Neuron (in vitro differentiated cells): ENCODE measurements around the gene TMEM163.
"Not testable (repeated sequence)": the region's sequence is repeated elsewhere in the genome, so short reads cannot be mapped to it uniquely, and the experiment has no call there.

Experiments
- H2AFZ ChIP-seq: one replicate; pipeline ENCODE4 v1.6.1; 2013; ENCODE audit warnings: low read depth, mild to moderate bottlenecking, inconsistent platforms, low read length, moderate library complexity
- H3K27me3 ChIP-seq: one replicate; pipeline ENCODE4 v1.6.1; 2013; ENCODE audit warnings: low read length; ENCODE audit not compliant: insufficient read depth
- H3K36me3 ChIP-seq: one replicate; pipeline ENCODE4 v1.6.1; 2013; ENCODE audit warnings: low read length; ENCODE audit not compliant: insufficient read depth
- H3K4me1 ChIP-seq: one replicate; pipeline ENCODE4 v1.6.1; 2013; ENCODE audit warnings: low read length; ENCODE audit not compliant: insufficient read depth
- H3K4me3 ChIP-seq: 2 replicates; pipeline ENCODE4 v1.5.1; 2013; ENCODE audit warnings: mild to moderate bottlenecking, low read length, moderate library complexity
- H3K9me3 ChIP-seq: one replicate; pipeline ENCODE4 v1.6.1; 2013; ENCODE audit warnings: low read length

Gene TMEM163

DNA sequence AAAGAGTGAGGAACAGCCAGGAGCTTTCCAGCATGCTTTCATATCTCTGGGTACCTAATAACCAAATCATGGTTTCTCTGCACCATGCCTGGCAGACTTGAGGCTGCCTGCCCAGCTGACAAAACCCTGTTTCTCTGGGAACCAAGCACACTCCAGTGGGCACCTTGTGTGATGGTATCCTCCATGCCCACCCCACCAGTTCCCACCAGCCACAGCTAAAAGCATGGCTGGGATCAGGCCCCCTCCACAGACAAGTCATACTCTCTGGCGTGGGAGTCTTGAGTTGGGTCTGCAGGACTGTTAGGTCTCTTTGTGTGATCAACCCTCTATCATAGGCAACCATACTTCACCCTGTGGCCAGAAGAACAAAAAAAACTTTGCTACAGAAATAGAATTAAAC lies 56.0 kb downstream of the TMEM163 start:
- Histone ChIP-seq H3K9me3 (no peaks in the 10 kb centered on the region), H3K36me3 (no peaks in the 10 kb centered on the region), H3K27me3 (no peaks in the 10 kb centered on the region), H3K4me3 (no peak overlapping the region), H2AFZ (no peak overlapping the region), H3K4me1 (no peaks in the 10 kb centered on the region)

- no peak overlapping the region for H3K4me3 ChIP-seq
- no peak overlapping the region for H2AFZ ChIP-seq
- no peaks in the 10 kb centered on the region for H3K27me3 ChIP-seq
- no peaks in the 10 kb centered on the region for H3K9me3 ChIP-seq
- no peaks in the 10 kb centered on the region for H3K36me3 ChIP-seq
- H3K4me1 ChIP-seq: no peaks in the 10 kb centered on the region
Measured at GRCh38 chr2:134660626-134661402, 58.0 kb downstream of the TMEM163 start.

GRCh38 chr2:134659724-134660123 lies 59.1 kb downstream of the TMEM163 start:
- Histone ChIP-seq H3K36me3 (no peaks in the 10 kb centered on the region), H3K4me3 (no peak overlapping the region), H3K9me3 (no peaks in the 10 kb centered on the region), H3K4me1 (no peaks in the 10 kb centered on the region), H3K27me3 (no peaks in the 10 kb centered on the region), H2AFZ (no peak overlapping the region)

DNA sequence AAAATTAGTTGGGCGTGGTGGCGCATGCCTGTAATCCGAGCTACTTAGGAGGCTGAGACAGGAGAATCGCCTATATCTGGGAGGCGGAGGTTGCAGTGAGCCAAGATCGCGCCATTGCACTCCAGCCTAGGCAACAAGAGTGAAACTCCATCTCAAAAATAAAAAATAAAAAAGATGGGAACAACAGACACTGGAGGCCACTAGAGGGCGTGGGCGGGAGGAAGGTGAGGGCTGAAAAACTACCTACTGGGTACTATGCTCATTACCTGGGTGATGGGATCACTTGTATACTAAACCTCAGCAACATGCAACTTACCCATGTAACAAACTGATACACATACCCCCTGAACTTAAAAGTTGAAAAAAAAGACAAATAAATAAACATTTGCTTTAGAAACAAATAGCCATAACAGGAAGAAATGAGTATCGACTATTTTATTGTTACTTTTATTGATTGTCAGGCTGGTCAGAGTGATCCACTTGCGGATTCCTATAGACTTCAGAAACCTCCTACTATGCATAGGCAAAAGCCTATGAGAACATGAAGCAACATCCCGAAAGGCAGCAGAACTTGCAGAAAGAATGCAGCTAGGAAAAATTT lies 61.0 kb downstream of the TMEM163 start:
- H3K4me3 ChIP-seq: no peak overlapping the region
- no peaks in the 10 kb centered on the region for H3K9me3 ChIP-seq
- no peak overlapping the region for H2AFZ ChIP-seq
- H3K27me3 ChIP-seq: no peaks in the 10 kb centered on the region
- H3K36me3 ChIP-seq: no peaks in the 10 kb centered on the region
- H3K4me1 ChIP-seq: no peaks in the 10 kb centered on the region

DNA sequence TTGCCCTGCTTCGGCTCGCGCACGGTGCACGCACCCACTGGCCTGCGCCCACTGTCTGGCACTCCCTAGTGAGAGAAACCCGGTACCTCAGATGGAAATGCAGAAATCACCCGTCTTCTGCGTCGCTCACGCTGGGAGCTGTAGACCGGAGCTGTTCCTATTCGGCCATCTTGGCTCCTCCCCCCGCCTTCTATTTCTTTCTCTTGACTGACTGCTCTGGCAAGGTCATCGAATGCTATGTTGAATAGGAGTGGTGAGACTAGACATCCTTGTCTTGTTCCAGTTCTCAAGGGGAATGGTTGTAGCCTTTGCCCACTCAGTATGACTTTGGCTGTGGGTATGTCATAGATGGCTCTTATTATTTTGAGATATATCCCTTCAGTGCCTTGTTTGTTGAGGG lies 62.4 kb downstream of the TMEM163 start:
- H3K27me3 ChIP-seq, H3K9me3 ChIP-seq, H2AFZ ChIP-seq, H3K36me3 ChIP-seq, H3K4me3 ChIP-seq, H3K4me1 ChIP-seq: not testable (repeated sequence)

DNA sequence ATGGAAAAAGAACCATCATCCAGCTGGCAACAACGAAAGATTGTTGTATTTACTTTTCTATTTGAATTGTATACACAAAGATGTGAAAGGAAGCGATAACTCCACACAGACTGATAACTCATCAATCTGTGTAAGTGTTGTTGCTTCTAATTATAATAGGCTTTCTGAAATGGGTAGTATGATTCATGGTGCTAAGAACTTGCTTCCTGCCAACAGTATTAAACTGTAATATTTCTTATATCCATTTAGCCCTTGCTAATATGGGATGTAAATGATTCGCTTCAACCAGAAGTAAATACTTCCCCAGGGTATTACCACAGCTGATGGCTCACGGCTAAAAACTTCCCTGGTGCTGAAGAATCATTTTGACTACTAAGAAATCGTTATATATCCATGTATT lies 70.2 kb downstream of the TMEM163 start:
- H3K27me3 ChIP-seq: no peaks in the 10 kb centered on the region
- H3K9me3 ChIP-seq: no peaks in the 10 kb centered on the region
- no peak overlapping the region for H3K4me3 ChIP-seq
- H3K4me1 ChIP-seq: no peaks in the 10 kb centered on the region
- H2AFZ ChIP-seq: no peak overlapping the region
- no peaks in the 10 kb centered on the region for H3K36me3 ChIP-seq

DNA sequence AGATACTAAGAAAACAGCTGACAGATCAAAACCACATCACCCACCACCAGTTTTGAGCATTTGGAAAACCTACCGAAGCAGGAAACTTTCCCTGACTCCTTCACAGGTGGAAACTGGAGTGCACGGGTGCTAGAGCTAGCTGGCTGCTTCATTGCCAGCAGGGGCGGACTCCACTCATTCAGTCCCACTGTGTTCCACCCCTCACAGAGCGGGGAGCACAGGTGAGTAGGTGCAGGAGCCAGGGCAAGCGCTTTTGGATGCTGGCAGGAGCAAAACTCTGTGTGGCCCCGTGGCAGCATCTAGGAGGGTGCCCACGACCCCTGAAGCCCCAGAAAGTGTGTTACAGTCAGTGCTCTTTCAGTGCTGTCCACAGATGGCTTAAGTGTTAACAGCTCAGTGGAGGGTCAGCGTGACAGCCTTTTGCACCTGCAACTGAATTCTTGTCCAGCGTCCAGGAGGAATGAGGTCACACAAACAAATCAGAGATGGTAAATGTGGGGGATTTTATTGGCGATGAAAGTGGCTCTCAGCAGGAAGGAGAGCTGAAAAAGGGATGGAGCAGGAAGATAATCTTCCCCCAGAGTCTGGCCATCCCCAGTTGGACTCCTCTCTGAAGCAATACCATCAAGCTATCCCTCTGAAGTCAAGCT lies 71.1 kb downstream of the TMEM163 start:
- H2AFZ ChIP-seq: no peak overlapping the region
- H3K4me3 ChIP-seq: no peak overlapping the region
- H3K27me3 ChIP-seq: no peaks in the 10 kb centered on the region
- no peaks in the 10 kb centered on the region for H3K36me3 ChIP-seq
- no peaks in the 10 kb centered on the region for H3K9me3 ChIP-seq
- H3K4me1 ChIP-seq: no peaks in the 10 kb centered on the region

DNA sequence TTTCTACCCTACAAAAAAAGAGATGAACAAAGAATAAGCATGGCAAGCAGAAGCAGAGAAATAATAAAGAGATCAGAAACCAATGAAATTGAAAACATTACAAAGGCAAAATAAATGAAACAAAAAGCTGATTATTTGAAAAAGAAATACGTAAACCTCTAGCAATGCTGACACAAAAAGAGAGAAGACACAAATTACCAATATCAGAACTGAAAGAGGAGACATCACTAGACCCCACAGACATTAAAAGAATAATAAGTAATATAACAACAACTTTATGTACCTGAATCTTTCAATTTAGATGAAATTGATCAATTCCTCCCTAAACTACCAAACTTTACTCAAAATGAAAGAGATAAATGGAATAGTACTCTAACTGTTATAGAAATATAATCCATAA lies 75.9 kb downstream of the TMEM163 start:
- no peaks in the 10 kb centered on the region for H3K27me3 ChIP-seq
- no peaks in the 10 kb centered on the region for H3K4me1 ChIP-seq
- H2AFZ ChIP-seq: no peak overlapping the region
- no peaks in the 10 kb centered on the region for H3K9me3 ChIP-seq
- H3K4me3 ChIP-seq: no peak overlapping the region
- no peaks in the 10 kb centered on the region for H3K36me3 ChIP-seq

DNA sequence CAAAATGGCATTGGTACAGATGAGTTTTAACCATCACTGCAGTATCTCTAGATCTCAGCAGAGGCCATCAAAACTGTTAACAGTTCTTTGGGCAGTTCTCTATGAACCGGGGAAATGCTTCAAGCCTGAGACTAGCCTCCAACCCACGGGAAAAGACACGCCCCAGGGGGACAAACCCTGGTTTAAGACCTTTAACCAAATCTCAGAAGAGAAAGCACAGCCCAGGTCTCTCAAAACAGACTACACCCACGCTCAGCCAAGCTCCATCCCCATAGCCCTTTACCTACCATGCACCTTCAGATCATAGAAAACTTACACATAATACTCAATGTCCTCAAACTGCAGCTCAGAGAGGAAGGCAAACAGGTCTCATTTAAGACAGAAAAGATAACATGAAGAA lies 78.3 kb downstream of the TMEM163 start:
- no peaks in the 10 kb centered on the region for H3K27me3 ChIP-seq
- no peak overlapping the region for H2AFZ ChIP-seq

DNA sequence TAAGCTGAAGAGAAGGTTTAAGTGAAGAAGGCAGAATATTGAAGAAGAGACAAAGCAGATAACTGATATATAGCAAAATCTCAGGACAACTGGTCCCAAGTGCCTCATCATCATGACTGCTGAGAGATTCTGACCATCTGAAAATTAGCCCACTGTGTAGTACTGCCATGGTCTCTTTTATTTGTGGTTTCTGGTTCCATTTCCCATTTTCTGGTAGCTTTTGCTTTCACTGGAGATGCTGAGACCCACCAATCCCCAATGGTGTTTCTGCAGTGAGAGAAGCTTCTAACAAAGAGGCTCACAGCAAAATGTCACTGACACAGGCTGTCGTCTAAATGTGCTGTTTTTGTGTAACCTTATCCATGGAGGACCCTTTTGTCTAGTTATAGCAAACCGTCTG lies 79.5 kb downstream of the TMEM163 start:
- Histone ChIP-seq H2AFZ (no peak overlapping the region), H3K4me1 (no peaks in the 10 kb centered on the region), H3K9me3 (no peaks in the 10 kb centered on the region), H3K27me3 (no peaks in the 10 kb centered on the region), H3K4me3 (no peak overlapping the region), H3K36me3 (no peaks in the 10 kb centered on the region)

More for the DNA sequence above, 78.3 kb downstream of the TMEM163 start:
- Histone ChIP-seq H3K4me1 (no peaks in the 10 kb centered on the region), H3K9me3 (no peaks in the 10 kb centered on the region), H3K4me3 (no peak overlapping the region), H3K36me3 (no peaks in the 10 kb centered on the region)

DNA sequence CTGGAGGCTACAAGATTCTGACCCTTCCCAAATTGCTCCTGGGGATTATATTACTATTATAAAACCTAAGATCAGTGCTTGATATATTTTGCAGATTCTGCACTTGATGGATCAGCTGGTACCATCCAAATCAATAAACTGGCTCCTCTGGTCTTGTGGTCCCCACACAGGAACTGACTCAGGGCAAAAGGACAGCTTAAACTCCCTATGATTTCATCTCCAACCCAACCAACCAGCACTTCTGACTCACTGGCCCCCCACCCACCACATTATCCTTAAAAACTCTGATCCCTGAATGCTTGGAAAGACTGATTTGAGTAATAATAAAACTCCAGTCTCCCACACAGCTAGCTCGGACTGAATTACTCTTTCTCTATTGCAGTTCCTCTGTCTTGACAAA lies 82.1 kb downstream of the TMEM163 start:
- H2AFZ ChIP-seq: no peak overlapping the region
- H3K36me3 ChIP-seq: no peaks in the 10 kb centered on the region
- H3K9me3 ChIP-seq: no peaks in the 10 kb centered on the region
- H3K4me3 ChIP-seq: no peak overlapping the region
- no peaks in the 10 kb centered on the region for H3K4me1 ChIP-seq
- H3K27me3 ChIP-seq: peaks cover 3% of the 10 kb centered on the region

GRCh38 chr2:134634054-134634753 lies 84.6 kb downstream of the TMEM163 start:
- Histone ChIP-seq H2AFZ (no peak overlapping the region), H3K36me3 (no peaks in the 10 kb centered on the region), H3K27me3 (peaks cover 3% of the 10 kb centered on the region), H3K4me3 (no peak overlapping the region), H3K9me3 (no peaks in the 10 kb centered on the region), H3K4me1 (no peaks in the 10 kb centered on the region)

- H3K4me1 ChIP-seq: no peaks in the 10 kb centered on the region
- no peak overlapping the region for H2AFZ ChIP-seq
- H3K4me3 ChIP-seq: no peak overlapping the region
- peaks cover 5% of the 10 kb centered on the region for H3K27me3 ChIP-seq
- no peaks in the 10 kb centered on the region for H3K36me3 ChIP-seq
- H3K9me3 ChIP-seq: no peaks in the 10 kb centered on the region
Measured at GRCh38 chr2:134630504-134631159, 88.2 kb downstream of the TMEM163 start.
